Nephron (organoid): ENCODE results near the gene SACM1L.
A peak's percentile ranks its signal among the peaks of the same experiment; 100 is the strongest.

ENCODE experiments used
- H3K27ac Mint-ChIP-seq, 3 experiments: 2 replicates each; pipeline ENCODE4 v1.8.0; 2020; ENCODE audit warnings: mixed read lengths in 3 of 3, mild to moderate bottlenecking in 2 of 3, moderate library complexity in 1 of 3
- H3K27me3 Mint-ChIP-seq: 2 replicates; pipeline ENCODE4 v1.8.0; 2021; ENCODE audit warnings: low read depth, mild to moderate bottlenecking, moderate library complexity, mixed read lengths
- H3K36me3 Mint-ChIP-seq: 2 replicates; pipeline ENCODE4 v1.8.0; 2020; ENCODE audit warnings: low read depth, mixed read lengths
- H3K4me1 Mint-ChIP-seq: 2 replicates; pipeline ENCODE4 v1.8.0; 2020; ENCODE audit warnings: mixed read lengths
- H3K4me3 Mint-ChIP-seq, 3 experiments: 2 replicates each; pipeline ENCODE4 v1.8.0; 2020; ENCODE audit warnings: mild to moderate bottlenecking in 3 of 3, mixed read lengths in 3 of 3, moderate library complexity in 2 of 3
- H3K9me3 Mint-ChIP-seq: 2 replicates; pipeline ENCODE4 v1.8.0; 2020; ENCODE audit warnings: mixed read lengths
- TF ChIP-seq, protein P1 (sequence below), 3 experiments: fragments of 200-600 bp; sonication (generic); IDR thresholded peaks; one replicate each; pipeline ENCODE4 v1.5.0; 2021; ENCODE audit warnings: antibody characterized with exemption in 3 of 3; ENCODE audit not compliant: unreplicated experiment in 3 of 3

The SACM1L gene

GRCh38 chr3:45644063-45644790, 45.0 kb upstream of the SACM1L start:
- H3K4me3 Mint-ChIP-seq = no peak overlapping the region
- H3K4me1 Mint-ChIP-seq = peaks cover 24% of the 10 kb centered on the region
- peaks cover 5% of the 10 kb centered on the region for H3K9me3 Mint-ChIP-seq
- H3K27me3 Mint-ChIP-seq = no peaks in the 10 kb centered on the region
- TF ChIP-seq, protein P1, sequence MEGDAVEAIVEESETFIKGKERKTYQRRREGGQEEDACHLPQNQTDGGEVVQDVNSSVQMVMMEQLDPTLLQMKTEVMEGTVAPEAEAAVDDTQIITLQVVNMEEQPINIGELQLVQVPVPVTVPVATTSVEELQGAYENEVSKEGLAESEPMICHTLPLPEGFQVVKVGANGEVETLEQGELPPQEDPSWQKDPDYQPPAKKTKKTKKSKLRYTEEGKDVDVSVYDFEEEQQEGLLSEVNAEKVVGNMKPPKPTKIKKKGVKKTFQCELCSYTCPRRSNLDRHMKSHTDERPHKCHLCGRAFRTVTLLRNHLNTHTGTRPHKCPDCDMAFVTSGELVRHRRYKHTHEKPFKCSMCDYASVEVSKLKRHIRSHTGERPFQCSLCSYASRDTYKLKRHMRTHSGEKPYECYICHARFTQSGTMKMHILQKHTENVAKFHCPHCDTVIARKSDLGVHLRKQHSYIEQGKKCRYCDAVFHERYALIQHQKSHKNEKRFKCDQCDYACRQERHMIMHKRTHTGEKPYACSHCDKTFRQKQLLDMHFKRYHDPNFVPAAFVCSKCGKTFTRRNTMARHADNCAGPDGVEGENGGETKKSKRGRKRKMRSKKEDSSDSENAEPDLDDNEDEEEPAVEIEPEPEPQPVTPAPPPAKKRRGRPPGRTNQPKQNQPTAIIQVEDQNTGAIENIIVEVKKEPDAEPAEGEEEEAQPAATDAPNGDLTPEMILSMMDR (IDR thresholded peaks at IDR 0.05; ENCODE audit: unreplicated experiment in 3 of 3) = no peak
- peak overlapping the region; percentile 23 to 70 (median 42) for H3K27ac Mint-ChIP-seq
- peaks cover 24% of the 10 kb centered on the region for H3K36me3 Mint-ChIP-seq

GRCh38 chr3:45644791-45645201, 44.4 kb upstream of the SACM1L start:
- peaks cover 6% of the 10 kb centered on the region for H3K9me3 Mint-ChIP-seq
- TF ChIP-seq, protein P1 (IDR thresholded peaks at IDR 0.05; ENCODE audit: unreplicated experiment in 3 of 3) = no peak
- H3K4me1 Mint-ChIP-seq = peaks cover 24% of the 10 kb centered on the region
- peaks cover 26% of the 10 kb centered on the region for H3K36me3 Mint-ChIP-seq
- no peak overlapping the region for H3K4me3 Mint-ChIP-seq
- peak overlapping the region in 1 of 3 experiments; percentile 70 for H3K27ac Mint-ChIP-seq
- no peaks in the 10 kb centered on the region for H3K27me3 Mint-ChIP-seq

DNA sequence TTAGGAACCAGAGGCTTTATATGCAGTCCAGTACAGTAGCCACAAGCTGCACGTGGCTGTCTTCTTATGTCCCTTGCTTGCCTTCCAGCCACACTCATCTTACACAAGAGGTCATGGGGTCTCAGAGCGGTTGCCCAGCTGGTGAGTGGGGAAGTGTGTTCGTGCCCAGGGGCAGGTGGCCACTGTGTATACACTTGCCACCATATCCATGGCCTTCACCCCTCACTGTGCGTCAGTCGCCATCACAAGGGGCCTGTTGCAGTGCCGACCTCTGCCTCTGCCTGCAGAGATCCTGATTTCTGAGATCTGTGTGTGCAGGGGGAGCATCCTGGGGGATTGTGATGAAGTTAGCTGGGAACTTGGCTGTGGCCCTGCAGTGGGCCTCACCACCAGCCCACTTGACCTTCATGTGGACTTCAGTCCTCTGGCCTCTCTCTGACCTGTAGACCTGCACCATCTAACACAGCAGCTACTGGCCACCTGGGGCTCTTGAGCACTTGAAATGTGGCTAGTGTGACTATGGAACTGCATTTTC, 43.1 kb upstream of the SACM1L start:
- Mint-ChIP-seq H3K4me3 (no peak overlapping the region), H3K4me1 (peaks cover 24% of the 10 kb centered on the region), H3K27me3 (no peaks in the 10 kb centered on the region), H3K36me3 (peaks cover 29% of the 10 kb centered on the region), H3K27ac (no peak overlapping the region), H3K9me3 (peaks cover 14% of the 10 kb centered on the region)
- TF ChIP-seq, protein P1 (IDR thresholded peaks at IDR 0.05; ENCODE audit: unreplicated experiment in 3 of 3) = no peak

DNA sequence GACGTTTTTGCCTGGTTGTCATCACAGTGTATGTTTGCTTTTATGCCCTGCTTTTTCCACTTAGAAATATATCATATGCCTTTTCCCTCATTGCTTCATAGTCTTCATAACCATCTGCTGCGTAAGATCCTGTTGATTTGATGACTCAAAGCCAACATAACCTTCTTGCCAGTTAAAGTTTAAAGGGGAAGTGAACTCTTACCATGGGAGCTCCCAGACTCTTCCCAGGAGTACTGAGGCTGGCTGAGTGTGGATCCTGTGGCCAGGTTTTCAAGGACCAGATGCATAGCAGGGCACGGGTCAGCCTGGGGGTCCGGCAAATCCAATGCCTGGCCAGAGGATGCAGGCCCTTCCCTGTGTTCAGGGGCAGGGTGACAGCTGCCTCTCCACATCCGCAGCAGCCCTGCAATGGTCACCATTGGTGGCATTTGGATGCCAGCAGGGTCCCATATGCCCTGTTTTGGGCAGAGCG, 42.0 kb upstream of the SACM1L start:
- peaks cover 24% of the 10 kb centered on the region for H3K4me1 Mint-ChIP-seq
- H3K27ac Mint-ChIP-seq = peak overlapping the region in 1 of 3 experiments; percentile 22
- no peak overlapping the region for H3K4me3 Mint-ChIP-seq
- H3K27me3 Mint-ChIP-seq = no peaks in the 10 kb centered on the region
- H3K36me3 Mint-ChIP-seq = peaks cover 29% of the 10 kb centered on the region
- H3K9me3 Mint-ChIP-seq = peaks cover 14% of the 10 kb centered on the region
- TF ChIP-seq, protein P1 (IDR thresholded peaks at IDR 0.05; ENCODE audit: unreplicated experiment in 3 of 3) = no peak

- H3K27me3 Mint-ChIP-seq = no peaks in the 10 kb centered on the region
- peaks cover 23% of the 10 kb centered on the region for H3K36me3 Mint-ChIP-seq
- no peak overlapping the region for H3K4me3 Mint-ChIP-seq
These were observed 36.0 kb upstream of the SACM1L start for GRCh38 chr3:45653205-45653604.

More at GRCh38 chr3:45653205-45653604, 36.0 kb upstream of the SACM1L start:
- Mint-ChIP-seq H3K27ac (no peak overlapping the region), H3K9me3 (peaks cover 14% of the 10 kb centered on the region), H3K4me1 (peaks cover 4% of the 10 kb centered on the region)
- TF ChIP-seq, protein P1 (IDR thresholded peaks at IDR 0.05; ENCODE audit: unreplicated experiment in 3 of 3) = no peak
